ENCODE data around the gene SMAD7. TPM values are rescaled to one million over a fixed set of nuclear protein-coding genes. Genes with fewer than 3 reads are reported as not detected.

The SMAD7 gene
- total and polyA plus RNA-seq, 10 of the 15 experiments (the other 5 are each of a cell fraction or from before 2014, with no cell fraction given), result 1.3 to 22.5 (median 8.0) TPM

GRCh38 chr18:48928787-48929186 lies 22.0 kb downstream of the SMAD7 start (continued):
- TF ChIP-seq SUPT20H (IDR thresholded peaks at IDR 0.05; ENCODE audit: borderline replicate concordance, control insufficient read depth, low read depth, low read length) (no peak), RBBP5 (conservative IDR thresholded peaks at IDR 0.05) (no peak), NFYB (IDR thresholded peaks at IDR 0.05; ENCODE audit: insufficient read depth, low read depth, low read length) (no peak), POLR2AphosphoS5 (IDR thresholded peaks at IDR 0.05; ENCODE audit: low read length) (peak; percentile 58; the same call in 1 of the 2 replicates), ZSCAN29 (IDR thresholded peaks at IDR 0.05) (no peak), KDM1A (IDR thresholded peaks at IDR 0.05; ENCODE audit: borderline replicate concordance) (no peak), RB1 (IDR thresholded peaks at IDR 0.05; ENCODE audit: borderline replicate concordance) (no peak), ZZZ3 (IDR thresholded peaks at IDR 0.05; ENCODE audit: control insufficient read depth, insufficient read length, low read depth) (no peak), ZNF622 (IDR thresholded peaks at IDR 0.05) (no peak), YBX1 (IDR thresholded peaks at IDR 0.05) (no peak), BHLHE40 (IDR thresholded peaks at IDR 0.05; ENCODE audit: borderline replicate concordance in 1 of 2, low read depth in 2 of 2, low read length in 1 of 2) (peak in 1 of 2 experiments; percentile 43; a peak in 1 of 4 replicates), MYC (IDR thresholded peaks at IDR 0.05; ENCODE audit: insufficient read depth, insufficient read length, insufficient replicate concordance, low read length, severe bottlenecking) (no peak), ETV6 (conservative IDR thresholded peaks at IDR 0.05 in 1 of 2, IDR thresholded peaks at IDR 0.05 in 1 of 2; ENCODE audit: borderline replicate concordance in 1 of 2, low read depth in 1 of 2) (0 out of 4 replicates have a peak, but pooled peaks of 1 of the 2 experiments have one; percentile 20), SIN3A (IDR thresholded peaks at IDR 0.05; ENCODE audit: low read depth, low read length) (no peak), EGR1 (IDR thresholded peaks at IDR 0.05; ENCODE audit: borderline replicate concordance in 1 of 2, low read depth in 2 of 2, low read length in 2 of 2) (no peak), KLF5 (IDR thresholded peaks at IDR 0.05; ENCODE audit: partially characterized antibody) (no peak)
- TF ChIP-seq, protein P1, sequence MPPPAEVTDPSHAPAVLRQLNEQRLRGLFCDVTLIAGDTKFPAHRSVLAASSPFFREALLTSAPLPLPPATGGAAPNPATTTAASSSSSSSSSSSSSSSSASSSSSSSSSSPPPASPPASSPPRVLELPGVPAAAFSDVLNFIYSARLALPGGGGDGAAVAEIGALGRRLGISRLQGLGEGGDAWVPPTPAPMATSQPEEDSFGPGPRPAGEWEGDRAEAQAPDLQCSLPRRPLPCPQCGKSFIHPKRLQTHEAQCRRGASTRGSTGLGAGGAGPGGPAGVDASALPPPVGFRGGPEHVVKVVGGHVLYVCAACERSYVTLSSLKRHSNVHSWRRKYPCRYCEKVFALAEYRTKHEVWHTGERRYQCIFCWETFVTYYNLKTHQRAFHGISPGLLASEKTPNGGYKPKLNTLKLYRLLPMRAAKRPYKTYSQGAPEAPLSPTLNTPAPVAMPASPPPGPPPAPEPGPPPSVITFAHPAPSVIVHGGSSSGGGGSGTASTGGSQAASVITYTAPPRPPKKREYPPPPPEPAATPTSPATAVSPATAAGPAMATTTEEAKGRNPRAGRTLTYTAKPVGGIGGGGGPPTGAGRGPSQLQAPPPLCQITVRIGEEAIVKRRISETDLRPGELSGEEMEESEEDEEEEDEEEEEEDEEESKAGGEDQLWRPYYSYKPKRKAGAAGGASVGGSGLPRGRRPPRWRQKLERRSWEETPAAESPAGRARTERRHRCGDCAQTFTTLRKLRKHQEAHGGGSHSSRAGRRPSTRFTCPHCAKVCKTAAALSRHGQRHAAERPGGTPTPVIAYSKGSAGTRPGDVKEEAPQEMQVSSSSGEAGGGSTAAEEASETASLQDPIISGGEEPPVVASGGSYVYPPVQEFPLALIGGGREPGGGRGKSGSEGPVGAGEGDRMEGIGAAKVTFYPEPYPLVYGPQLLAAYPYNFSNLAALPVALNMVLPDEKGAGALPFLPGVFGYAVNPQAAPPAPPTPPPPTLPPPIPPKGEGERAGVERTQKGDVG (CRISPR knock-in tag; IDR thresholded peaks at IDR 0.05), result no peak
- TF ChIP-seq, protein P2, sequence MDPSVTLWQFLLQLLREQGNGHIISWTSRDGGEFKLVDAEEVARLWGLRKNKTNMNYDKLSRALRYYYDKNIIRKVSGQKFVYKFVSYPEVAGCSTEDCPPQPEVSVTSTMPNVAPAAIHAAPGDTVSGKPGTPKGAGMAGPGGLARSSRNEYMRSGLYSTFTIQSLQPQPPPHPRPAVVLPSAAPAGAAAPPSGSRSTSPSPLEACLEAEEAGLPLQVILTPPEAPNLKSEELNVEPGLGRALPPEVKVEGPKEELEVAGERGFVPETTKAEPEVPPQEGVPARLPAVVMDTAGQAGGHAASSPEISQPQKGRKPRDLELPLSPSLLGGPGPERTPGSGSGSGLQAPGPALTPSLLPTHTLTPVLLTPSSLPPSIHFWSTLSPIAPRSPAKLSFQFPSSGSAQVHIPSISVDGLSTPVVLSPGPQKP (IDR thresholded peaks at IDR 0.05; ENCODE audit: low read depth, low read length), result no peak
- TF ChIP-seq, protein P3, sequence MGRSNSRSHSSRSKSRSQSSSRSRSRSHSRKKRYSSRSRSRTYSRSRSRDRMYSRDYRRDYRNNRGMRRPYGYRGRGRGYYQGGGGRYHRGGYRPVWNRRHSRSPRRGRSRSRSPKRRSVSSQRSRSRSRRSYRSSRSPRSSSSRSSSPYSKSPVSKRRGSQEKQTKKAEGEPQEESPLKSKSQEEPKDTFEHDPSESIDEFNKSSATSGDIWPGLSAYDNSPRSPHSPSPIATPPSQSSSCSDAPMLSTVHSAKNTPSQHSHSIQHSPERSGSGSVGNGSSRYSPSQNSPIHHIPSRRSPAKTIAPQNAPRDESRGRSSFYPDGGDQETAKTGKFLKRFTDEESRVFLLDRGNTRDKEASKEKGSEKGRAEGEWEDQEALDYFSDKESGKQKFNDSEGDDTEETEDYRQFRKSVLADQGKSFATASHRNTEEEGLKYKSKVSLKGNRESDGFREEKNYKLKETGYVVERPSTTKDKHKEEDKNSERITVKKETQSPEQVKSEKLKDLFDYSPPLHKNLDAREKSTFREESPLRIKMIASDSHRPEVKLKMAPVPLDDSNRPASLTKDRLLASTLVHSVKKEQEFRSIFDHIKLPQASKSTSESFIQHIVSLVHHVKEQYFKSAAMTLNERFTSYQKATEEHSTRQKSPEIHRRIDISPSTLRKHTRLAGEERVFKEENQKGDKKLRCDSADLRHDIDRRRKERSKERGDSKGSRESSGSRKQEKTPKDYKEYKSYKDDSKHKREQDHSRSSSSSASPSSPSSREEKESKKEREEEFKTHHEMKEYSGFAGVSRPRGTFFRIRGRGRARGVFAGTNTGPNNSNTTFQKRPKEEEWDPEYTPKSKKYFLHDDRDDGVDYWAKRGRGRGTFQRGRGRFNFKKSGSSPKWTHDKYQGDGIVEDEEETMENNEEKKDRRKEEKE (IDR thresholded peaks at IDR 0.05), result no peak
- TF ChIP-seq, protein P4, sequence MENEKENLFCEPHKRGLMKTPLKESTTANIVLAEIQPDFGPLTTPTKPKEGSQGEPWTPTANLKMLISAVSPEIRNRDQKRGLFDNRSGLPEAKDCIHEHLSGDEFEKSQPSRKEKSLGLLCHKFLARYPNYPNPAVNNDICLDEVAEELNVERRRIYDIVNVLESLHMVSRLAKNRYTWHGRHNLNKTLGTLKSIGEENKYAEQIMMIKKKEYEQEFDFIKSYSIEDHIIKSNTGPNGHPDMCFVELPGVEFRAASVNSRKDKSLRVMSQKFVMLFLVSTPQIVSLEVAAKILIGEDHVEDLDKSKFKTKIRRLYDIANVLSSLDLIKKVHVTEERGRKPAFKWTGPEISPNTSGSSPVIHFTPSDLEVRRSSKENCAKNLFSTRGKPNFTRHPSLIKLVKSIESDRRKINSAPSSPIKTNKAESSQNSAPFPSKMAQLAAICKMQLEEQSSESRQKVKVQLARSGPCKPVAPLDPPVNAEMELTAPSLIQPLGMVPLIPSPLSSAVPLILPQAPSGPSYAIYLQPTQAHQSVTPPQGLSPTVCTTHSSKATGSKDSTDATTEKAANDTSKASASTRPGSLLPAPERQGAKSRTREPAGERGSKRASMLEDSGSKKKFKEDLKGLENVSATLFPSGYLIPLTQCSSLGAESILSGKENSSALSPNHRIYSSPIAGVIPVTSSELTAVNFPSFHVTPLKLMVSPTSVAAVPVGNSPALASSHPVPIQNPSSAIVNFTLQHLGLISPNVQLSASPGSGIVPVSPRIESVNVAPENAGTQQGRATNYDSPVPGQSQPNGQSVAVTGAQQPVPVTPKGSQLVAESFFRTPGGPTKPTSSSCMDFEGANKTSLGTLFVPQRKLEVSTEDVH (IDR thresholded peaks at IDR 0.05; ENCODE audit: low read depth, partially characterized antibody), result no peak
